ENCODE measurements around the gene JAK3. TPM values are rescaled to one million over a fixed set of nuclear protein-coding genes. Genes with fewer than 3 reads are reported as not detected.

Gene JAK3
- total and polyA plus RNA-seq, 9 donors: 6.6 to 35.5 (median 17.8) TPM

DNA sequence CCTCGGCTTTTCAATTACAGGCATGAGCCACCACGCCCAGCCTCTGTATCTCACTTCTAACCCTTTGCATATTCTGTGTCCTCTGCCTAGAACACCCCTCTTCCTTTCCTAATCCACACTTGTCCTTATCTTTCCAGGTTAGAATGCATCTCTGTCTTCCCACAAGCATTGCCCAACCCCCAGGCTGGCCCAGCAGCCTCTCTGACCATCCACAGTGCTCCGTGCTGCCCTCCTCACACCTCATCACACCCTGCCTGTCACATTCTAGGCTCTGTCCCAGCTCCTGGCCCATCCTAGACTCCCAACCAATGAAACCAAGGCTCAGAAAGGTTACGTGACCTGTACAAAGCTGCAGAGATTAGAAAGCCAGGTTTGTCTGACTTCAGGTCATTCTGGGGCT is 11.3 kb downstream of the JAK3 start:
- Histone ChIP-seq H3K9me3 (no peaks in the 10 kb centered on the region), H3K36me3 (no peaks in the 10 kb centered on the region), H3K27me3 (no peaks in the 10 kb centered on the region), H3K4me3 (no peak overlapping the region), H3K27ac (no peak overlapping the region), H3K4me1 (ENCODE audit: insufficient read depth) (no peaks in the 10 kb centered on the region)
- DNase-seq: no peak
- WGBS, 3 donors: 68 to 74% (median 74%) methylated on average over 4 of the region's 4 CpGs
- TF ChIP-seq, protein P1, sequence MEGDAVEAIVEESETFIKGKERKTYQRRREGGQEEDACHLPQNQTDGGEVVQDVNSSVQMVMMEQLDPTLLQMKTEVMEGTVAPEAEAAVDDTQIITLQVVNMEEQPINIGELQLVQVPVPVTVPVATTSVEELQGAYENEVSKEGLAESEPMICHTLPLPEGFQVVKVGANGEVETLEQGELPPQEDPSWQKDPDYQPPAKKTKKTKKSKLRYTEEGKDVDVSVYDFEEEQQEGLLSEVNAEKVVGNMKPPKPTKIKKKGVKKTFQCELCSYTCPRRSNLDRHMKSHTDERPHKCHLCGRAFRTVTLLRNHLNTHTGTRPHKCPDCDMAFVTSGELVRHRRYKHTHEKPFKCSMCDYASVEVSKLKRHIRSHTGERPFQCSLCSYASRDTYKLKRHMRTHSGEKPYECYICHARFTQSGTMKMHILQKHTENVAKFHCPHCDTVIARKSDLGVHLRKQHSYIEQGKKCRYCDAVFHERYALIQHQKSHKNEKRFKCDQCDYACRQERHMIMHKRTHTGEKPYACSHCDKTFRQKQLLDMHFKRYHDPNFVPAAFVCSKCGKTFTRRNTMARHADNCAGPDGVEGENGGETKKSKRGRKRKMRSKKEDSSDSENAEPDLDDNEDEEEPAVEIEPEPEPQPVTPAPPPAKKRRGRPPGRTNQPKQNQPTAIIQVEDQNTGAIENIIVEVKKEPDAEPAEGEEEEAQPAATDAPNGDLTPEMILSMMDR (IDR thresholded peaks at IDR 0.05): no peak
- TF ChIP-seq EP300 (IDR thresholded peaks at IDR 0.05) (no peak), POLR2A (IDR thresholded peaks at IDR 0.05) (no peak)
- intact Hi-C loops (cut with DNase I): no loop called here

DNA sequence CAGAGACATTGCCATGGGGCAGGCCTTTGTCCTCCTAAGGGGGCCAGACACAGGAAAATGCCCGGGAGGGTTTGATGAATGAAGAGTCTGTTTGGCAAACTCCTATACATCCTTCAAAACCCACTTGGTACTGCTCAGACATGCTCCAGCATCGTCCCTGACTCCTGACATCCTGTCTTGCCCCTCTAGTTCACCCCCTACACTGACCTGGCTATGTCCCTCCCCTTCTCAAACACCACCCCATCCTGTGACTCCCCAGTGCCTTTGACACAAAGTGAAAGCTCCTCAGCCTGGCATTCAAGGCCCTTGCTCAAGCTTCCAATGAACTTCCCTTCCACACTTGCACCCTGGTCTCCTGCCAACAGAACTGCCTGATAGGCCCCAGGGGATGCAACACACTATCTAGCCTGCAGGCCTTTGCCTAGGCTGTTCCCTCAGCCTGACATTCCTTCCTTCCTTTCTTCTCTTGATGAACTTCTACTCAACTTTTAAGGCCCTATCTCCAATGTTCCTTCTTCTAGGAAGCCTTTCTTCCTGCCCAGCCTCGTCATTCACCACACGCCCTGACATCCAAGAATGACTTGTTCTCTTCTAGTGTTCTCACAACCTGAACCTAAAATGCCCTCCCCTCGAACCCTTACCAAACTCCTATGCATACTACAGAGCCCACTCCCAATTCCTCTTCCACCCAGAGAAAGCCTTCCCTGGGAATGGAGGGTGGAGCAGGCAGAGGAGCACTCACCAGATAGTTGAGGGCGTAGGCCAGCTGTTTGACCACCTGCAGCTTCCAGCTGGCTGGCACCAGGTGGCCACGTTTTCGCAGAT is 12.4 kb downstream of the JAK3 start:
- H3K27me3 ChIP-seq: no peaks in the 10 kb centered on the region
- no peak overlapping the region for H3K4me3 ChIP-seq
- H3K4me1 ChIP-seq (ENCODE audit: insufficient read depth): no peaks in the 10 kb centered on the region
- 82 to 85% (median 83%) methylated on average over 8 of the region's 8 CpGs for WGBS, 3 donors
- TF ChIP-seq POLR2A (IDR thresholded peaks at IDR 0.05): no peak
- TF ChIP-seq, protein P1 (IDR thresholded peaks at IDR 0.05): no peak
- TF ChIP-seq EP300 (IDR thresholded peaks at IDR 0.05): no peak
- no peaks in the 10 kb centered on the region for H3K36me3 ChIP-seq
- H3K27ac ChIP-seq: no peak overlapping the region
- intact Hi-C loops (cut with DNase I): no loop called here
- H3K9me3 ChIP-seq: no peaks in the 10 kb centered on the region
- no peak for DNase-seq

DNA sequence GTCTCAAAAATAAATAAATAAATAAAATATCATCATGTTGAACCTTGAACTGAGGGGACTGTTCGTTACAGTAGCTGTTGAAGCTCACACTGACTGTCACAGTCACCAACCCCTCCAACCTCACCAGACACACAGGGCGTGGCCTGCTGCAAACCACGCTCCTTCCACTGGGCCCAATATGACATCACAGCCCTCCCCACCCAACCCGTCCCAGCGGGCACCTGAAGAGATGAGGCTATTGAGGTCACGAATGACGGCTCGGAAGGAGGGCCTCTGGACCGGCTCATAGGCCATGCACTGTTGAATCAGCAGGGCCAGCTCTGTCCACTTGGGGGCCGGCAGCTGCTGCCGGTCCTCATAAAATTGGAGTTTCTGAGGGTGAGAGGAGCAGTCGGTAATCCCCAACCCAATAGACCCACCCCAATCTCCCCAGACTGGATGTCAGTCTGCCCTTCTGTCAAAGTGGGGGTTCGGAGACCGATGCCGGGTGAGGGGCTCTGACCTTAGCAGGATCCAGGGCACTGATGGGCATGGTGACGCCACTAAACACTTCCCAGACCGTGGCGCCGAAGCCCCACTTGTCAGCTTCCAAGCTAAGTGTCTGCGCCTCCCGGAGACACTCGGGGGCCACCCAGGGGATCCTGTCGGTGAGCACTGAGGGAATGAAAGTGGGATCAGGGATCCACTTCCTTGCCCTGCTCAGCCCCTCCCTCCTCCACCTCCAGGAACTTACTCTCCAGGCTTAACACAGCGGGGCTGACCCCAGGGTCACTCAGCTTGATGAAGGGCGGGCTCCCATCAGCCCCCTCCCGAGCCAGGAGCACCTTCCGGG is 13.2 kb downstream of the JAK3 start:
- WGBS, 3 donors: 78 to 83% (median 79%) methylated on average over 27 of the region's 27 CpGs
- Histone ChIP-seq H3K27me3 (no peaks in the 10 kb centered on the region), H3K4me1 (ENCODE audit: insufficient read depth) (peaks cover 2% of the 10 kb centered on the region), H3K9me3 (no peaks in the 10 kb centered on the region), H3K27ac (no peak overlapping the region), H3K36me3 (no peaks in the 10 kb centered on the region), H3K4me3 (no peak overlapping the region)
- intact Hi-C loops (cut with DNase I): no loop called here
- TF ChIP-seq EP300 (IDR thresholded peaks at IDR 0.05): no peak
- TF ChIP-seq POLR2A (IDR thresholded peaks at IDR 0.05): no peak
- TF ChIP-seq, protein P1 (IDR thresholded peaks at IDR 0.05): no peak
- DNase-seq: no peak

DNA sequence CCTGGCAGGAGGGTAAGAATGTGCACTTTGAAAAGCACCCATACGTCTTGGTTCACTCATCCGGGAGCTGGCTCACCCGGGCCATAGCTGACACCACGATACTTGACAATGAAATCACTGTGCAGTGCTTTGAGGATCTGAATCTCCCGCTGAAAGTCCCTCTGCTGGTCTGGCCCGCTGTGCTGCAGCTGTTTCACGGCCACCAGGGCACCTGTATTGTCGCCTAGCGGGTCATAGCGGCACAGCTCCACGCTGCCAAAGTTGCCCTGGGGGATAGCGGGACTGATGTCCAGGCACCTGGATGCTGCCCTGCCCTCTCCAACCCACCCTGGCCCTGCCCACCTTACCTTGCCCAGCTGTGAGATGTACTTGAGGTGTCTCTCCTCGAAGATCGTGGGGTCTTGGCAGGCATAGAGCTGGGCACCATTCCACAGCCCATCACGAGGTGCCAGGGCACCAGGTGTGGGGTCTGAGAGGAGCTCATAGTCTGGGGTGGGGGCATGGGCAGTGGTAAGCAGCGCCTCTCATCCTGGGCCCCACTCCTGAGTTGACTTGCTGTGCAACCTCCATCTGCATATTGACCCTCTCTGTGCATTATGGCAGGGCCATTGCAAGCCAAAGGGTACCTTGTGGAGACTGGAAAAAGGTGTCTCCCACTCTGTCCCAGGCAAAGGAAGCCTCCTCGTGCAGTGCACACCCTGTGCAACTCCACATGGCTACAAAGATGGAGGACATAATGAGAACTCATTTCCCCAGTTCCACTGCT is 15.2 kb downstream of the JAK3 start:
- no peak overlapping the region for H3K4me3 ChIP-seq
- no peak overlapping the region for H3K27ac ChIP-seq
- H3K9me3 ChIP-seq: no peaks in the 10 kb centered on the region
- WGBS, 3 donors: 78 to 85% (median 79%) methylated on average over 17 of the region's 17 CpGs
- intact Hi-C loops (cut with DNase I): no loop called here
- no peaks in the 10 kb centered on the region for H3K27me3 ChIP-seq
- H3K36me3 ChIP-seq: no peaks in the 10 kb centered on the region
- DNase-seq: peak in 2 of 5 donors; percentile 50 to 64
- TF ChIP-seq POLR2A (IDR thresholded peaks at IDR 0.05): no peak
- H3K4me1 ChIP-seq (ENCODE audit: insufficient read depth): peaks cover 2% of the 10 kb centered on the region

All from ovary (tissue), 9 donors.